HEK293 (cell line): ENCODE measurements around the gene SOX13.
A peak's percentile ranks its signal among the peaks of the same experiment; 100 is the strongest.

Experiments used
- CTCF ChIA-PET: fragments of 350-600 bp; formaldehyde crosslinking; extraction: SDS; loops from one replicate; lab custom pipeline; 2021; ENCODE audit warnings: antibody characterized with exemption; lab: Yijun Ruan, JAX
- POLR2A ChIA-PET: fragments of 300-600 bp; formaldehyde crosslinking; extraction: SDS; loops from one replicate; lab custom pipeline; 2020; ENCODE audit warnings: antibody characterized with exemption, inconsistent platforms; lab: Yijun Ruan, JAX
- H3K27ac ChIP-seq: fragments of 200-500 bp; sonication (Bioruptor generic); 2 replicates; pipeline ENCODE4 v1.5.1; 2014; ENCODE audit warnings: low read depth, low read length, control low read depth, inconsistent platforms; ENCODE audit errors: extremely low read depth
- H3K36me3 ChIP-seq, 2 experiments: fragments of 200-500 bp in 1 of 2; sonication (Bioruptor generic) in 1 of 2; 1 replicate in 1 of 2; 2 replicates in 1 of 2; pipeline ENCODE4 v1.5.1; 2014 to 2017; ENCODE audit warnings: inconsistent platforms in 2 of 2, low read length in 2 of 2; ENCODE audit not compliant: control insufficient read depth in 2 of 2, insufficient read depth in 1 of 2
- H3K4me1 ChIP-seq: fragments of 200-500 bp; sonication (Bioruptor generic); 2 replicates; pipeline ENCODE4 v1.5.1; 2014; ENCODE audit warnings: mild to moderate bottlenecking, low read length, inconsistent platforms; ENCODE audit not compliant: control insufficient read depth, insufficient read depth
- H3K4me3 ChIP-seq: 2 replicates; pipeline ENCODE4 v1.5.1; 2011; ENCODE audit warnings: low read depth, mild to moderate bottlenecking, control low read depth, low read length, moderate library complexity
- H3K9me3 ChIP-seq: fragments of 200-500 bp; sonication (Bioruptor generic); 2 replicates; pipeline ENCODE4 v1.5.1; 2014; ENCODE audit warnings: low read depth, low read length, inconsistent platforms; ENCODE audit not compliant: control insufficient read depth, insufficient read depth
- ATF2 ChIP-seq: fragments of 450-650 bp; formaldehyde crosslinking; IDR thresholded peaks from 2 replicates; pipeline ENCODE4 v1.5.1; 2016; ENCODE audit warnings: missing biosample characterization, missing genetic modification characterization, low read depth
- GLIS1 ChIP-seq: fragments of 450-650 bp; formaldehyde crosslinking; IDR thresholded peaks from 2 replicates; pipeline ENCODE4 v1.5.1; 2016; ENCODE audit warnings: missing biosample characterization, missing genetic modification characterization
- KLF1 ChIP-seq: fragments of 450-650 bp; formaldehyde crosslinking; IDR thresholded peaks from 2 replicates; pipeline ENCODE4 v1.5.1; 2016; ENCODE audit warnings: missing biosample characterization, missing genetic modification characterization
- KLF8 ChIP-seq: fragments of 450-650 bp; formaldehyde crosslinking; IDR thresholded peaks from 2 replicates; pipeline ENCODE4 v1.5.1; 2016; ENCODE audit warnings: missing biosample characterization, missing genetic modification characterization
- PBX3 ChIP-seq: sonication (generic); formaldehyde crosslinking; IDR thresholded peaks from 2 replicates; pipeline ENCODE4 v1.8.1; 2022; ENCODE audit warnings: mild to moderate bottlenecking, moderate library complexity, missing genetic modification reagents
- PRDM10 ChIP-seq: fragments of 450-650 bp; formaldehyde crosslinking; IDR thresholded peaks from 2 replicates; pipeline ENCODE4 v1.5.1; 2016; ENCODE audit warnings: missing biosample characterization, missing genetic modification characterization
- SETDB1 ChIP-seq: IDR thresholded peaks from one replicate; pipeline ENCODE4 v1.6.1; 2017; ENCODE audit warnings: mild to moderate bottlenecking, low read length, moderate library complexity, mixed read lengths; ENCODE audit not compliant: insufficient read length
- ZBTB20 ChIP-seq: fragments of 450-650 bp; formaldehyde crosslinking; IDR thresholded peaks from 2 replicates; pipeline ENCODE4 v1.5.1; 2016; ENCODE audit warnings: missing biosample characterization, missing genetic modification characterization
- ZBTB21 ChIP-seq: fragments of 450-650 bp; formaldehyde crosslinking; IDR thresholded peaks from 2 replicates; pipeline ENCODE4 v1.5.1; 2017; ENCODE audit warnings: missing biosample characterization, missing genetic modification characterization
- ZBTB48 ChIP-seq: fragments of 450-650 bp; formaldehyde crosslinking; IDR thresholded peaks from 2 replicates; pipeline ENCODE4 v1.5.1; 2016; ENCODE audit warnings: missing biosample characterization, missing genetic modification characterization
- ZFP69B ChIP-seq: fragments of 450-650 bp; formaldehyde crosslinking; IDR thresholded peaks from 2 replicates; pipeline ENCODE4 v1.5.1; 2016; ENCODE audit warnings: missing biosample characterization, missing genetic modification characterization
- ZNF138 ChIP-seq: fragments of 450-650 bp; formaldehyde crosslinking; IDR thresholded peaks from 2 replicates; pipeline ENCODE4 v1.5.1; 2016; ENCODE audit warnings: missing biosample characterization, missing genetic modification characterization, borderline replicate concordance
- ZNF16 ChIP-seq: fragments of 450-650 bp; formaldehyde crosslinking; IDR thresholded peaks from 2 replicates; pipeline ENCODE4 v1.5.1; 2016; ENCODE audit warnings: low read depth, missing biosample characterization, missing genetic modification characterization
- ZNF169 ChIP-seq: fragments of 450-650 bp; formaldehyde crosslinking; IDR thresholded peaks from 2 replicates; pipeline ENCODE4 v1.5.1; 2016; ENCODE audit warnings: missing biosample characterization, missing genetic modification characterization
- ZNF248 ChIP-seq: fragments of 450-650 bp; formaldehyde crosslinking; IDR thresholded peaks from 2 replicates; pipeline ENCODE4 v1.5.1; 2017; ENCODE audit warnings: missing biosample characterization, missing genetic modification characterization
- ZNF266 ChIP-seq: fragments of 450-650 bp; formaldehyde crosslinking; IDR thresholded peaks from 2 replicates; pipeline ENCODE4 v1.5.1; 2016; ENCODE audit warnings: missing biosample characterization, missing genetic modification characterization, low read depth
- ZNF280C ChIP-seq: fragments of 450-650 bp; formaldehyde crosslinking; IDR thresholded peaks from 2 replicates; pipeline ENCODE4 v1.5.1; 2016; ENCODE audit warnings: missing biosample characterization, missing genetic modification characterization
- ZNF335 ChIP-seq: fragments of 450-650 bp; formaldehyde crosslinking; conservative IDR thresholded peaks from 2 replicates; pipeline ENCODE4 v1.5.1; 2016; ENCODE audit warnings: missing biosample characterization, missing genetic modification characterization
- ZNF354C ChIP-seq: fragments of 450-650 bp; formaldehyde crosslinking; IDR thresholded peaks from 2 replicates; pipeline ENCODE4 v1.5.1; 2016; ENCODE audit warnings: missing biosample characterization, missing genetic modification characterization, low read depth, borderline replicate concordance
- ZNF366 ChIP-seq: fragments of 450-650 bp; formaldehyde crosslinking; conservative IDR thresholded peaks from 2 replicates; pipeline ENCODE4 v1.5.1; 2016; ENCODE audit warnings: missing biosample characterization, missing genetic modification characterization
- ZNF433 ChIP-seq: fragments of 450-650 bp; formaldehyde crosslinking; IDR thresholded peaks from 2 replicates; pipeline ENCODE4 v1.5.1; 2016; ENCODE audit warnings: missing biosample characterization, missing genetic modification characterization, low read depth
- ZNF558 ChIP-seq: fragments of 450-650 bp; formaldehyde crosslinking; IDR thresholded peaks from 2 replicates; pipeline ENCODE4 v1.5.1; 2016; ENCODE audit warnings: missing biosample characterization, missing genetic modification characterization
- ZNF610 ChIP-seq: fragments of 450-650 bp; formaldehyde crosslinking; IDR thresholded peaks from 2 replicates; pipeline ENCODE4 v1.5.1; 2016; ENCODE audit warnings: missing biosample characterization, missing genetic modification characterization, borderline replicate concordance
- ZNF768 ChIP-seq: fragments of 450-650 bp; formaldehyde crosslinking; IDR thresholded peaks from 2 replicates; pipeline ENCODE4 v1.5.1; 2018; ENCODE audit warnings: missing biosample characterization, mild to moderate bottlenecking, missing genetic modification characterization
- TF ChIP-seq, protein P1 (sequence below): fragments of 450-650 bp; formaldehyde crosslinking; IDR thresholded peaks from 2 replicates; pipeline ENCODE4 v1.5.1; 2016; ENCODE audit warnings: missing biosample characterization, missing genetic modification characterization
- TF ChIP-seq, protein P2 (sequence below): IDR thresholded peaks from 2 replicates; pipeline ENCODE4 v1.6.1; 2011; ENCODE audit warnings: mild to moderate bottlenecking, low read depth, low read length, borderline replicate concordance

Gene SOX13

GRCh38 chr1:204152310-204153044 is 79.6 kb downstream of the SOX13 start (continued):
- TF ChIP-seq SETDB1 (no peak), ZNF16 (tag by site-specific recombination) (no peak), ZNF248 (tag by site-specific recombination) (no peak), ZBTB48 (tag by site-specific recombination) (peak; percentile 46; the same call in 1 of the 2 replicates), KLF1 (tag by site-specific recombination) (peak; percentile 36; the same call in 1 of the 2 replicates), ZNF354C (tag by site-specific recombination) (no peak), ZNF366 (no peak), ZBTB21 (no peak), ZNF138 (tag by site-specific recombination) (no peak), GLIS1 (tag by site-specific recombination) (peak; percentile 21; the same call in 1 of the 2 replicates), ZNF335 (tag by site-specific recombination) (peak; percentile 76), ZNF266 (tag by site-specific recombination) (no peak), ZNF610 (tag by site-specific recombination) (no peak)
- TF ChIP-seq, protein P1, sequence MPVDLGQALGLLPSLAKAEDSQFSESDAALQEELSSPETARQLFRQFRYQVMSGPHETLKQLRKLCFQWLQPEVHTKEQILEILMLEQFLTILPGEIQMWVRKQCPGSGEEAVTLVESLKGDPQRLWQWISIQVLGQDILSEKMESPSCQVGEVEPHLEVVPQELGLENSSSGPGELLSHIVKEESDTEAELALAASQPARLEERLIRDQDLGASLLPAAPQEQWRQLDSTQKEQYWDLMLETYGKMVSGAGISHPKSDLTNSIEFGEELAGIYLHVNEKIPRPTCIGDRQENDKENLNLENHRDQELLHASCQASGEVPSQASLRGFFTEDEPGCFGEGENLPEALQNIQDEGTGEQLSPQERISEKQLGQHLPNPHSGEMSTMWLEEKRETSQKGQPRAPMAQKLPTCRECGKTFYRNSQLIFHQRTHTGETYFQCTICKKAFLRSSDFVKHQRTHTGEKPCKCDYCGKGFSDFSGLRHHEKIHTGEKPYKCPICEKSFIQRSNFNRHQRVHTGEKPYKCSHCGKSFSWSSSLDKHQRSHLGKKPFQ, result peak; percentile 19; the same call in 1 of the 2 replicates
- TF ChIP-seq, protein P2, sequence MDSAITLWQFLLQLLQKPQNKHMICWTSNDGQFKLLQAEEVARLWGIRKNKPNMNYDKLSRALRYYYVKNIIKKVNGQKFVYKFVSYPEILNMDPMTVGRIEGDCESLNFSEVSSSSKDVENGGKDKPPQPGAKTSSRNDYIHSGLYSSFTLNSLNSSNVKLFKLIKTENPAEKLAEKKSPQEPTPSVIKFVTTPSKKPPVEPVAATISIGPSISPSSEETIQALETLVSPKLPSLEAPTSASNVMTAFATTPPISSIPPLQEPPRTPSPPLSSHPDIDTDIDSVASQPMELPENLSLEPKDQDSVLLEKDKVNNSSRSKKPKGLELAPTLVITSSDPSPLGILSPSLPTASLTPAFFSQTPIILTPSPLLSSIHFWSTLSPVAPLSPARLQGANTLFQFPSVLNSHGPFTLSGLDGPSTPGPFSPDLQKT, result no peak

GRCh38 chr1:204153667-204154066 is 80.8 kb downstream of the SOX13 start:
- CTCF ChIA-PET, result interaction anchor here (1.0 to 2.1 kb wide), 3 partner anchors 10 to 51 kb away, joined by 3 to 9 read pairs (median 3); no protein-coding TSS in a partner anchor
- no peak for TF ChIP-seq ZNF169
- no peak for TF ChIP-seq ZNF433
- no peak for TF ChIP-seq ZNF558 (tag by site-specific recombination)
- TF ChIP-seq ZBTB20 (tag by site-specific recombination), result no peak
- no peak for TF ChIP-seq ZNF280C
- no peak for TF ChIP-seq PRDM10 (tag by site-specific recombination)
- no peak for TF ChIP-seq PBX3 (CRISPR knock-in tag)
- no peak for TF ChIP-seq ZNF768 (tag by site-specific recombination)
- no peak for TF ChIP-seq ATF2 (tag by site-specific recombination)
- no peak for TF ChIP-seq ZFP69B
- TF ChIP-seq KLF8 (tag by site-specific recombination), result no peak

More at GRCh38 chr1:204153667-204154066, 80.8 kb downstream of the SOX13 start:
- Histone ChIP-seq H3K27ac (no peak overlapping the region), H3K4me1 (peaks cover 3% of the 10 kb centered on the region), H3K36me3 (no peaks in the 10 kb centered on the region), H3K9me3 (no peaks in the 10 kb centered on the region), H3K4me3 (no peak overlapping the region)
- POLR2A ChIA-PET, result no interaction called here
